Measurements from ENCODE around the gene KRTAP9-3. TPM values are rescaled to one million over a fixed set of nuclear protein-coding genes. Genes with fewer than 3 reads are reported as not detected.
"Not testable (repeated sequence)": the region's sequence is repeated elsewhere in the genome, so short reads cannot be mapped to it uniquely, and the experiment has no call there.

KRTAP9-3 gene, protein sequence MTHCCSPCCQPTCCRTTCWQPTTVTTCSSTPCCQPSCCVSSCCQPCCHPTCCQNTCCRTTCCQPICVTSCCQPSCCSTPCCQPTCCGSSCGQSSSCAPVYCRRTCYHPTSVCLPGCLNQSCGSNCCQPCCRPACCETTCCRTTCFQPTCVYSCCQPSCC
- polyA plus RNA-seq (2011; rRNA removed) (not detected in 2 replicates), polyA minus RNA-seq (2011; rRNA and poly(A)+ RNA removed) (not detected in 2 replicates)

- H3K27ac ChIP-seq (ENCODE audit: low read depth, low read length); H3K9me3 ChIP-seq (ENCODE audit: control insufficient read depth, insufficient read depth, low read length); POLR2A ChIA-PET; CTCF ChIA-PET; H3K4me3 ChIP-seq (ENCODE audit: low read depth, low read length); DNase-seq (ENCODE audit: low read depth, low spot score); H3K27me3 ChIP-seq (ENCODE audit: control insufficient read depth, insufficient read depth, low read length): not testable (repeated sequence)
These were observed at the start of gene KRTAP9-3 for GRCh38 chr17:41232399-41233105. KRTAP9-3 (plus strand) TSS chr17:41232449; CDS start chr17:41232502, 53 bp downstream.

DNA sequence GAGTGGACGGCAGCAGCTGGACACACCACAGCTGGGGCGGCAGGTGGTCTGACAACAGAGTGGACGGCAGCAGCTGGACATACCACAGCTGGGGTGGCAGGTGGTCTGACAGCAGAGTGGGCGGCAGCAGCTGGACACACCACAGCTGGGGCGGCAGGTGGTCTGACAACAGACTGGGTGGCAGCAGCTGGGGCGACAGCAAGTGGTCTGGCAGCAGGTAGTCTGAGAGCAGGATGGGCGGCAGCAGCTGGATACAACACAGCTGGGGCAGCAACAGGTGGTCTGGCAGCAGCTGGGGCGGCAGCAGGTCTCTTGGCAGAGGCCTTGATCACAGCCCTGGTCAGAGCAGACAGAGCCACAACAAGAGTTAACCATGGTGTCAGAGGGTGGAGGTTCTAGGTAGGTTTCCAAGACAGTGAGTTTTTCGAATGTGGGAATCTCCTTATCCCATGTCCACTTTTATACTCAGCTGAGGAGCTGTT is 47.7 kb upstream of the KRTAP9-3 start, which contains the start of gene KRTAP4-1:
KRTAP4-1 (minus strand) TSS at position 432 of the 482 bp plus-strand sequence; CDS start at position 375, 57 bp downstream.
- Histone ChIP-seq H3K27ac (ENCODE audit: low read depth, low read length) (no peak within 1 kb of the TSS), H3K4me3 (ENCODE audit: low read depth, low read length) (no peak within 1 kb of the TSS), H3K27me3 (ENCODE audit: control insufficient read depth, insufficient read depth, low read length) (no peaks in the 10 kb centered on the region), H3K9me3 (ENCODE audit: control insufficient read depth, insufficient read depth, low read length) (peaks cover 5% of the 10 kb centered on the region; the same call in 1 of the 2 replicates)
- CTCF ChIA-PET: no interaction called here
- POLR2A ChIA-PET: no interaction called here
- TF ChIP-seq CTCF (IDR thresholded peaks at IDR 0.05; ENCODE audit: low read depth, low read length): no peak
- DNase-seq (ENCODE audit: low read depth, low spot score): no peak

DNA sequence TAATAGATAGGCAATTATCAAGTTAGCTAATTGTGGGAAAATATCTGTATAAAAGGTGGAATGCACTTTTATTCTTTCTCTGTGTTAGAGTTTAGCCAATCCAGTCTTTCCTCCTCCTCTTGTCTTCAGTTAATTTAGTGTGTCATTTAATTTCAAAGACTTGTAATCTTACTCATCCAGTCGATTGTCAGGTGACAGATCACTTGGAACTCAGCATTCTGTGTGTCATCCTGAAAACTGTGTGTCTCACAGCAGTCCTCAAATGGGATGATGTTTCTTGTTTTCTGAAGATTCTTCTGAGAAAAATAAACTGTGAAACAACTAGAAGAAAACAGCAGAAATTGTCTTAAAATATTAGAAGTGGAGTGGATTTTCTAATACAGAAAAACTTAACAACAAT is 47.2 kb upstream of the KRTAP9-3 start:
- ChIA-PET POLR2A (no interaction called here), CTCF (no interaction called here)
- Histone ChIP-seq H3K27ac (ENCODE audit: low read depth, low read length) (no peak overlapping the region), H3K27me3 (ENCODE audit: control insufficient read depth, insufficient read depth, low read length) (no peaks in the 10 kb centered on the region), H3K9me3 (ENCODE audit: control insufficient read depth, insufficient read depth, low read length) (peaks cover 7% of the 10 kb centered on the region; the same call in 1 of the 2 replicates), H3K4me3 (ENCODE audit: low read depth, low read length) (no peak overlapping the region)
- DNase-seq (ENCODE audit: low read depth, low spot score): no peak
- TF ChIP-seq CTCF (IDR thresholded peaks at IDR 0.05; ENCODE audit: low read depth, low read length): no peak

DNA sequence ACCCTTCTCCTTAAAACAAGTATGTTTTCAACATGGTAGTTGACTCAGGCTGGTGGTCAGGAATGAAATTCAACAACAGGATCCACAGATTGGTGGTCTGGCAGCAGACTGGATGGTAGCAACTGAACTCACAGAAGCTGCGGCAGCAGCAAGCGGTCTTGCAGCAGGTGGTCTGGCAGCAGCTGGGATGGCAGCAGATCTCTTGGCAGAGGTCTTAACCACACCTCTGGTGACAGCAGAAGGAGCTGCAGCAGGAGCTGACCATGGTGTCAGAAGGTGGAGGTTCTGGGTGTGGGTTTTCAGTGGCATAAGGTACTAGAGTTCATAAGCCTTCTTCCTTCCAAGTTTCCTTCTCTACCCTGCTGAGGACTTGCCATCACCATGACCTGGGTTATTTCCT is 45.4 kb upstream of the KRTAP9-3 start:
- Histone ChIP-seq H3K9me3 (ENCODE audit: control insufficient read depth, insufficient read depth, low read length) (peaks cover 9% of the 10 kb centered on the region; the same call in 1 of the 2 replicates), H3K27me3 (ENCODE audit: control insufficient read depth, insufficient read depth, low read length) (peaks cover 6% of the 10 kb centered on the region), H3K27ac (ENCODE audit: low read depth, low read length) (no peak overlapping the region), H3K4me3 (ENCODE audit: low read depth, low read length) (no peak overlapping the region)
- POLR2A ChIA-PET: no interaction called here
- CTCF ChIA-PET: no interaction called here
- no peak for TF ChIP-seq CTCF (IDR thresholded peaks at IDR 0.05; ENCODE audit: low read depth, low read length)
- no peak for DNase-seq (ENCODE audit: low read depth, low spot score)

GRCh38 chr17:41189837-41190318 is 42.4 kb upstream of the KRTAP9-3 start, which contains the start of gene KRTAP9-1:
KRTAP9-1 (plus strand) TSS chr17:41189887; CDS start chr17:41189887, 0 bp downstream.
- DNase-seq (ENCODE audit: low read depth, low spot score); H3K4me3 ChIP-seq (ENCODE audit: low read depth, low read length); H3K27me3 ChIP-seq (ENCODE audit: control insufficient read depth, insufficient read depth, low read length); H3K9me3 ChIP-seq (ENCODE audit: control insufficient read depth, insufficient read depth, low read length); H3K27ac ChIP-seq (ENCODE audit: low read depth, low read length); POLR2A ChIA-PET: not testable (repeated sequence)
- CTCF ChIA-PET: interaction anchor here (0.6 kb wide), 1 partner anchor 132 kb away, joined by 3 read pairs; no protein-coding TSS in a partner anchor
